GM21515 (cell line): ENCODE results near the gene NFKB2.

Source experiments
- ATAC-seq: cut with Tn5 transposase; IDR thresholded peaks from one replicate; pipeline ENCODE4 v1.9.1; 2021; ENCODE audit not compliant: unreplicated experiment

The NFKB2 gene

GRCh38 chr10:102407425-102408130 lies 12.1 kb downstream of the NFKB2 start:
- ATAC-seq: no peak

- ATAC-seq: no peak
These were observed 12.7 kb downstream of the NFKB2 start for GRCh38 chr10:102408131-102408727.

GRCh38 chr10:102408728-102409603 lies 13.5 kb downstream of the NFKB2 start:
- no peak for ATAC-seq

DNA sequence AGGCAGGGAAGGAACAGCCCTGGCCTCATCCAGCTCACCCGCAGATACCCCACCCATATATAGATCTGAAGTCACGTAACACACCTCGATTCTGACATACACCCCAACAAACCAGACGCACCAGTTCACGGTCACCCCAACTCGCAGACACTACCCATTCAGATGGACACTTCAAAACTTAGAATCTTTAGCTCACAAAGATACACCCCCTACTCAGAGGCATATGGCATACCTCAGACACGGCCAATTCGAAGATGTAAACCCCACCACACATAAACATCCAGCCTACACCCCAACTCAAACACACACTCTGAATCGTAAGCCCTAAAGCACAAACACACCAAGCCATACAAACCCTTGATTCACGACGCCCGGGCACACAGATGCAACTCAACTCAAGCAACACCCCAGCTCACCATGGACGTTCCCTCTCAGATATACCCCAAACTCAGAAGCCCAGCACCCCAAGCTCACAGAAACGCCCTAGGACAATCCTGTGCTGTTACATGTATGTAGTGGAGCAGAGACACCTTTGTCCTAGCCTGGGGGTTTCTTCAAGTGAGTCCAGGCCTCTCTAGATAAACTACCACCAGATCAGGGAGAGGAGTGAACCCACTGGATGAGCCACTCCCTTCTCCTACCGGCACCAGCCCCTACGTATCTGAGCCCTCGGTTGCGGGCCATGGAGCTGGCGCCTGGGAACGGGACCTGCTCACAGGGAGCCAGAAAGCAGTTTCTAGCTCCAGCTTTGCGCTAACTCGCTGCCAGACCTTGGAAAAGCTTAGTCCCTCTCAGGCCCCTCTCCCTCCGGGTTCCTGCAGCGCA lies 14.3 kb downstream of the NFKB2 start:
- ATAC-seq: no peak

- no peak for ATAC-seq
These were observed 15.0 kb downstream of the NFKB2 start for GRCh38 chr10:102410429-102411073.

DNA sequence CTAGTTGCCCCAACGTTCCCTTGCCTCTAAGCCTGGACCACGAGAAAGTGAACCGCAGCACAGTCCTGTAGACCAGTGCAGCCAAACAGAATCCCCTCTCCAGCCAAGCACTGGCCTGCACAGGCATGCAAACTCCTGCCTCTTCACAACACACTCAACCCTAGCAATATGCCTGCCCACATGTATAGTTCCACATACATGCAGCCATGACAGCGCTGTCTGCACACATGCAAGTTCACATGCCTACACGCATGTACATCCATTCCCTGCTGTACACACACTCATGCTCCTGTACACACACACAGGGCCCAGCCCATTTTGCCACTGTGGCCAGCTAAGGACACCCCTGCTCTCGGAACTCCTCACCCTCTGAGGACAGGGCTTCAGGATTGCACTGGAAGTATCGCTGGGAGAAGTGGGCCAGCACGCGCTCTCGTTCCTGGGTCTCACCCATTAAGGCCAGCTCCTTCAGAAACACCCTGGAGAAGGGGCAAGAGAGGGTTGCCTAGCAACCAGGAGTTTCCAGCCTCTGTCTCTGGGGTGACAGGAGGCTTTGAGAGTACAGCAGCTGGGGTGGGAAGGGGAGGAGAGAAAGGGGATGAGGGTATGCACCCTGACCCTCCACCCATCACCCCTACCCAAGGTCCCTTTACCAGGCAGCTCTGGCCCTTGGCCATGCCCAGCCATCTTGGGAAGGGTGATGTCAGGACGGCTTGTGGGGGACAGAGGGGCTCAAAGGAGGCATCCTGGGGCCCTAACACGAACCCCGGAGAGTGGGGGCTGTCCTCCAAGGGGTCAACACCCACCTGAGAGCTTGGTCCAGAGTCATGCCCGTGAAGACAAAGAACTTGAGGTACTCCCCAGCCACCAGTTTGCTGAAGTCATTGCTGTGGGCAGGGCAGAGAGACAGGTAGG lies 16.1 kb downstream of the NFKB2 start:
- no peak for ATAC-seq

DNA sequence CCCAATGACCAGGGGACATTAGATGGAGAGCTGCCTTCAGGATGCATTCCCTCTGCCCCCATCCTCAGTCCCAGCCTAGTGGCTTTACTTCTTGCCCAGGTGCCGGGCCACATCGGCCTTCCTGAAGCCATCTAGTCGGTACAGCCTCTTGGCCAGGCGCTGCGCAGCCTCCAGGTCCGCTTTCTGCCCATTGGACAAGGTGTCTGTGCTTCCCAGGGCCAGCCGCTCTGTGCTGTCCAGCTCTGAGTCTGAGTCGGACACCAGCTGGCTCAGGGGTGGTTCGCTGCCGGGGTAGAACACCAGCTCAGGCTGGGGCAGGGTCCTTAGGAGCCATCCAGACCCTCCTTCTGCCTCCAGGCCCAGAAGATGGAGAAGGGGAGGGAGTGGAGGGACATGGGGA lies 16.8 kb downstream of the NFKB2 start:
- no peak for ATAC-seq

DNA sequence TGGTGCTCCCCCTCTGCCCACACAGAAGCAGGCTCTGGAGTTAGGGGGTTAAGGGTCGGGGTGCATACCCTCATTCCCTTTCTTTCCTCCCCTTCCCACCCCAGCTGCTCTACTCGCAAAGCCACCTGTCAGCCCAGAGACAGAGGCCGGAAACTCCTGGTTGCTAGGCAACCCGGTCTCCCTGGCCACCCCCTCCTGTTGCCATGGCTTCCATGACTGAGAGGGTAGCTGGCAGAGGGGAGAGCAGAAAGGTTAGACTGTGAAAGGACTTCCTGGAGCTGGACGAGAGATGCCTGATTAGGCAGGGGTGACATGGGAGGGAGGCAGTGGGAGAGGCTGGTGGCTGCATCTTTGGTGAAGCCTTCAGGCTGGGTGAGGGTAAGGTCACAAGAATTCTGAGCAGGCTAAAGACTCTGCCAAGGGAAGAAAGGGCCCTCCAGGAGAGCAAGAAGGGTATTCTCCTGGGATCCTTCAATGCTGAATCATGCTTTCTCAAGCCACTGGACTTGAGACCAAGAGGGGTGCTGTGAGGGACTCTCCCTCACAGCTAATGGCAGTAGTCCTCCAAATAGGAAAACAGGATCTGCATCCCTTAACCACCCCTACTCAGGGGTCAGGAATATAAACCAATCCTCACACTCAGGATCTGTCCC lies 17.7 kb downstream of the NFKB2 start:
- ATAC-seq: no peak

DNA sequence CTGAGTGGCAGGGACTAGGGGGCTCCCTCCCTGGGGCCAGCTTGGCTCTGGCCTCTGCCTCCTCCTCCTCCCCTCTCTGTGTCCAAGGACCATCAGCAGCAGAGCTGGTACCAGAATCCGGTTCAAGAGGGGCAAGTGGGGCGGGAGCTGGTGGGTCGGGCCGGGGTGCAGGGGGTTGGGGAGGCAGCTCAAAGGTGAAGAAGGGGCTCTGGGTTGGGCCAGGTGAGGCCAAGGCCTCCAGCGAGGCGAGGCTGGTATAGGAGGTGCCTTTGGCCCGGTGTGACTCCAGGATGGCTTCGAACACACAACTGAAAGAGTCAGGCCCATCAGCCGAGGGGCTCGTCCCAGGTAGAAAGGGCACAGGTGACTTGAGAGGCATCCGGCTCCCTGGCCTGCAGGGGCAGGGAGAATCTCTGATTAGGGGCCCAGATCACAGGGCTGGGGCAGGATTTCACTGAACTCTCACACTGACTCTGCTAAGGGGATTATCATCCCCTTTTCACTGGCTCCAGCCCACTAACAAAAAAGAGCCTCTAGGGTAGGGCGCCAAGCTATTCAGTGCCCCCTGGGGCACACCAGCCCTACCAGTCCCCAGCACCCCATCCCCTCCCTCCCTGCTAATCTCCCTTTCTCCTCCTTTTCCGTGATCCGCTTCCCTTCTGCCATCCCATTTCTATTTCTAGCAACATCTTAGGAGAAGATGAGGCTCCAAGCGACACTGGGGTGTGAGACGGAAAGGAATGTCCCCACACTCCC lies 18.5 kb downstream of the NFKB2 start:
- no peak for ATAC-seq

- no peak for ATAC-seq
These were observed 19.2 kb downstream of the NFKB2 start for GRCh38 chr10:102414749-102415148.

GRCh38 chr10:102416283-102416682 lies 20.8 kb downstream of the NFKB2 start:
- ATAC-seq: no peak

DNA sequence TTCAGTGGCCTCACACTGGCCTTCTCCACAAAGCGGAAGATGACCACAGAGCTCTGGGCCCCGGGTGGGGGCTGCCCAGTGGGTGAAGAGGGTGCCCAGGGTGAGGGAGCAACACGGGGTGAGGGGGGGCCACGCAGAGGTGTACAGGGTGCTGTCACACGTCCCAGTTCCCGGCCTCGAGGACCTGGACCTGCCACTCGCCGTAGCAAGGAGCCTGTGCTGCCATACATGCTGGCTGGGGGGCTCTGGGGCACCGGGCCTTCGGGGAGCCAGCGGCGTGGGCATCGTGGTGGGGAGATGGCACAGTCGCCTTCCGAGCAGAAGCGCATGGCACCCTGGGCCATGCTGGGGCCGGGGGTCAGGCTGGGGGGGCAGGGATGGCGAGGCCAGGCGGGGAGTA lies 21.2 kb downstream of the NFKB2 start:
- no peak for ATAC-seq

DNA sequence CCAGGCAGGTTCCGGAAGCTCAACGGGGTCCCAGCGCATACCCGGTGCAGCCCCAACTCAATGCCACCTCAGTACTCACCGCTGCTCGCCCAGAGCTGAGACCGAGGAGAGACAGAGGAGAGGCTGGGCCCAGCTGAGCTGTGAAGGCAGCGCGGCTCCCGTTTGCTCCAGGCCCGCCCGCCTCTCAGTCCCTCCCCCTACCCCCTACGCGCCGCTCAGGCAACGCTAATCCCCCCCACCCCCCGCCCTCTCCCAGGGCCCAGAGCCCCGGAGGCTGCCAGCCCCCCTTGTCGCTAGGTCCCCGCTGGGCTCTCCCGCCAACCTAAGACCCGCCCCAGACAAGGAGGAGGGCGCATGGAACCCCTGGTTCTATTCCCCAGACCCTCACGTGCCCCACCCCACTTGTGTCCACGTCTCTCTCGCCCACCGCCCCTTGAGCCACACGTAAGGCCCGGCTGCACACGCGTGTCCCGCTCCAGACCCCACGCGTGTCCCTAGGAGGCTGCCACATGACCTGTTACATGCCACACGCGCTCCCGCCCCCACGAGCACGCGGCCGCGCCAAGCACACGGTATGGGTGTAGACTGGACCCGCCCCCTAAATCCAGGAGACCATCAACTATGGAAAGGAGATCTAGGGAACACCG lies 23.2 kb downstream of the NFKB2 start, which contains the start of gene PSD:
Gene PSD, minus strand, starts transcription at position 164 of the 647 bp plus-strand sequence. CDS start 1,747 bp downstream, outside the sequence.
- ATAC-seq: no peak

GRCh38 chr10:102419269-102420180 lies 24.0 kb downstream of the NFKB2 start:
- no peak for ATAC-seq

- ATAC-seq: no peak
These were observed 24.7 kb downstream of the NFKB2 start for GRCh38 chr10:102420181-102420713.
